WI38 (cell line): Measurements from ENCODE around the gene TNP2.

Experiments
- H3K4me3 ChIP-seq: 2 replicates; pipeline ENCODE4 v1.5.1; 2011; ENCODE audit warnings: low read depth, mild to moderate bottlenecking, control low read depth, low read length
- TF ChIP-seq, protein P1 (sequence below): IDR thresholded peaks from 2 replicates; pipeline ENCODE4 v1.5.1; 2012; ENCODE audit warnings: low read depth, mild to moderate bottlenecking, control low read depth, low read length

Gene TNP2

GRCh38 chr16:11257131-11257938, 11.8 kb downstream of the TNP2 start:
- peak overlapping the region; percentile 67 for H3K4me3 ChIP-seq
- TF ChIP-seq, protein P1, sequence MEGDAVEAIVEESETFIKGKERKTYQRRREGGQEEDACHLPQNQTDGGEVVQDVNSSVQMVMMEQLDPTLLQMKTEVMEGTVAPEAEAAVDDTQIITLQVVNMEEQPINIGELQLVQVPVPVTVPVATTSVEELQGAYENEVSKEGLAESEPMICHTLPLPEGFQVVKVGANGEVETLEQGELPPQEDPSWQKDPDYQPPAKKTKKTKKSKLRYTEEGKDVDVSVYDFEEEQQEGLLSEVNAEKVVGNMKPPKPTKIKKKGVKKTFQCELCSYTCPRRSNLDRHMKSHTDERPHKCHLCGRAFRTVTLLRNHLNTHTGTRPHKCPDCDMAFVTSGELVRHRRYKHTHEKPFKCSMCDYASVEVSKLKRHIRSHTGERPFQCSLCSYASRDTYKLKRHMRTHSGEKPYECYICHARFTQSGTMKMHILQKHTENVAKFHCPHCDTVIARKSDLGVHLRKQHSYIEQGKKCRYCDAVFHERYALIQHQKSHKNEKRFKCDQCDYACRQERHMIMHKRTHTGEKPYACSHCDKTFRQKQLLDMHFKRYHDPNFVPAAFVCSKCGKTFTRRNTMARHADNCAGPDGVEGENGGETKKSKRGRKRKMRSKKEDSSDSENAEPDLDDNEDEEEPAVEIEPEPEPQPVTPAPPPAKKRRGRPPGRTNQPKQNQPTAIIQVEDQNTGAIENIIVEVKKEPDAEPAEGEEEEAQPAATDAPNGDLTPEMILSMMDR = peak; percentile 78

- TF ChIP-seq, protein P1 = no peak
- H3K4me3 ChIP-seq = peak overlapping the region; percentile 67
These were observed 12.4 kb downstream of the TNP2 start for GRCh38 chr16:11256661-11257130.

DNA sequence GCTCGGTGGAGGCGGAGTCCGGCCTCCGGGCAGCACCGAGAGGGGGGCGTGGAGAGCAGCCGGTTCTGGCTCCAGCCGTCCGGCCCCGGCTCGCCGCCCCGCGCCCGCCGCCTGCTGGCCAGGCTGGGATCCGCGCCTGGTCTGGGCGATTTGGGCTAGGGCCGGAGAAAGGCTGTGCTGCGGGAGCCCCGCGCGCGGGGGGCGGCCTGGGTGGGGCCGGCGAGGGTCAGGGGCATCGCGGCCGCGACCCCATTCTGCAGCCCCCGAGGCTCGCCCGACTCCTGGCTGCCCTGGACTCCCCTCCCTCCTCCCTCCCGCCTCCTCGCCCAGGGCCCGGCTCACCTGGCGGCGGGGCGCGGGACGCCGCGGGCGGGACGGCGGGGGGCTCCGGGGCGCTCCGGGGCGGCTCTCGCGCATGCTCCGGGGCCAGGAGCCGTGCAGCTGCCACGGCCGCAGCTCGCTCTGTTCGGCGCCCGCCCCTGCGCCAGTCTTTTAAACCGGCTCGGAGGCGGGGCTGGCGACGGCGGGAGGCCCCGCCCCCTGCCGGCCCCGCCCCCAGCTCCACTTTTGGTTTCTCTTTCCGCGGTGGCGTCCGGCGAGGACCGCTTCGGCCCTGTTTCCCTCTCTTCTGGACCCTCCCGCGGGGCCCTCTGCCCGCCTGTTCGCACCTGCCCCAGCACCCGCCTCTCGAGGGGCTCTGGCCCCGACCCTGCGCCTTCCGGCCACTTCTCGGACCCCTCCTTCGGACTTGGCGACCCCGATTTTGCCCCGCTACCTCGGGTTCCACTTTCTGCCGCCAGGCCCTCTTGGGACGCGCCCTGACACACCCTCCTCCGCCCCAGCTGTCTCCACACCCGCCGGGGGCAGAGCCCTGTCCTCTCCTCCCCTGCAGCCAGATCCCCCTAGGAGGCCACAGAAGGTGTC, 13.1 kb downstream of the TNP2 start, which contains the start of gene SOCS1:
TSS of gene SOCS1 (minus strand) at position 468 of the 924 bp plus-strand sequence. CDS start 726 bp downstream, outside the sequence.
- H3K4me3 ChIP-seq = peak within 1 kb of the TSS; percentile 86
- TF ChIP-seq, protein P1 = peak; percentile 75

DNA sequence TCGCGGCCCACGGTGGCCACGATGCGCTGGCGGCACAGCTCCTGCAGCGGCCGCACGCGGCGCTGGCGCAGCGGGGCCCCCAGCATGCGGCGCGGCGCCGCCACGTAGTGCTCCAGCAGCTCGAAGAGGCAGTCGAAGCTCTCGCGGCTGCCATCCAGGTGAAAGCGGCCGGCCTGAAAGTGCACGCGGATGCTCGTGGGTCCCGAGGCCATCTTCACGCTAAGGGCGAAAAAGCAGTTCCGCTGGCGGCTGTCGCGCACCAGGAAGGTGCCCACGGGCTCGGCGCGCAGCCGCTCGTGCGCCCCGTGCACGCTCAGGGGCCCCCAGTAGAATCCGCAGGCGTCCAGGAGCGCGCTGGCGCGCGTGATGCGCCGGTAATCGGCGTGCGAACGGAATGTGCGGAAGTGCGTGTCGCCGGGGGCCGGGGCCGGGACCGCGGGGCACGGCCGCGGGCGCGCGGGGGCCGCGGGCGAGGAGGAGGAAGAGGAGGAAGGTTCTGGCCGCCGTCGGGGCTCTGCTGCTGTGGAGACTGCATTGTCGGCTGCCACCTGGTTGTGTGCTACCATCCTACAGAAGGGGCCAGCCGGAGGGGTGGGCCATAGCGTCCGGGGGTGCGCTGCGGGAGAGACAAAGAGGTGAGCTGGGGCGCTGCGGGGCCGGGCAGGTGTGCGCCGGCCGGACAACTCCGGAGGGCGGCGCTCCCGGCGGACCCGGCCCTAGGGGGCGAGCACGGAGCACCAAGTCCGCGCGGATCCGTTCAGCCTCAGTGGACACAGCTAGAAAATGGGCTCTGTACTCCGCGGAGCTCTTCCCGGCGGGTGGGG, 14.0 kb downstream of the TNP2 start:
- H3K4me3 ChIP-seq = peak overlapping the region; percentile 86
- TF ChIP-seq, protein P1 = no peak

DNA sequence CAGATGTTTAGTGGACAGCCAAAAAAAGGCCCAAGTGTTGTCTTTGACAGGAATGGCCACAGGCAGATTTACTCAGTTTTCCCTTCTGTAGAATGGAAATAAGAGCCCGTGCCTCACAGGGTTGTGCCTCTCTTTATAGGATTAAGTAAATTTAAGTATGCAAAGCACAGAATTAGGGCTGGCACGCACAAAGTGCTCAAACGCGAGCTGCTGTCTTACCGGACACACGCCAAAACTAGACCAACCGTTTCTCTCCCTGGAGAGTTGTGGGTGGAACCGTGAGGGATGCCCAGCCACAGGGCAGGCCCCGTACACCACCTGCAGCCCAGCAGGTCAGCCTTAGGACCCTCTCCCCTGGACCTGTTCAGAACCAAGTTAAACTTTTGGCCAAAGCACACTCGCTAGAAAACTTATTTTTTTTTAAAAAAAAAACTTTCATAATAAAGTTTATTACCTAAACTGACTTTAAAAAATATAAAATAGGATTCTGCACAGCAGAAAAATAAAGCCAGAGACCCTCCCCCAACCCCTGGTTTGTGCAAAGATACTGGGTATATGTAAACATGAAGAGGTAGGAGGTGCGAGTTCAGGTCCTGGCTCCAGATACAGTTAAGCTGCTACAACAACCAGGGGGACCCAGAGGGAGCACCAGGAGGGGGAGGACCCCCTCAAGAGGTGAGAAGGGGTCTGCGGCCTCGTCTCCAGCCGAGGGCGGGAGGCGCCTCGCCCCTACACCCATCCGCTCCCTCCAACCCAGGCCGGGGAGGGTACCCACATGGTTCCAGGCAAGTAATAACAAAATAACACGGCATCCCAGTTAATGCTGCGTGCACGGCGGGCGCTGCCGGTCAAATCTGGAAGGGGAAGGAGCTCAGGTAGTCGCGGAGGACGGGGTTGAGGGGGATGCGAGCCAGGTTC, 14.9 kb downstream of the TNP2 start:
- H3K4me3 ChIP-seq = peak overlapping the region; percentile 86
- TF ChIP-seq, protein P1 = no peak
